GM18951 (cell line): Measurements from ENCODE around the gene SPINK9.
A peak's percentile ranks its signal among the peaks of the same experiment; 100 is the strongest.

Experiments used
- POLR2A ChIP-seq: IDR thresholded peaks from 4 replicates; pipeline ENCODE4 v1.6.1; 2011; ENCODE audit warnings: mild to moderate bottlenecking; ENCODE audit not compliant: insufficient read length, insufficient read depth; ENCODE audit errors: extremely low read depth
- in situ Hi-C: fragments of 300-500 bp; cut with MboI; formaldehyde crosslinking; loops from one replicate; pipeline ENCODE4 v1.12.0; 2022; ENCODE audit warnings: low sequenced_read_pairs, mixed read lengths, inconsistent platforms; ENCODE audit not compliant: unreplicated experiment

The SPINK9 gene

DNA sequence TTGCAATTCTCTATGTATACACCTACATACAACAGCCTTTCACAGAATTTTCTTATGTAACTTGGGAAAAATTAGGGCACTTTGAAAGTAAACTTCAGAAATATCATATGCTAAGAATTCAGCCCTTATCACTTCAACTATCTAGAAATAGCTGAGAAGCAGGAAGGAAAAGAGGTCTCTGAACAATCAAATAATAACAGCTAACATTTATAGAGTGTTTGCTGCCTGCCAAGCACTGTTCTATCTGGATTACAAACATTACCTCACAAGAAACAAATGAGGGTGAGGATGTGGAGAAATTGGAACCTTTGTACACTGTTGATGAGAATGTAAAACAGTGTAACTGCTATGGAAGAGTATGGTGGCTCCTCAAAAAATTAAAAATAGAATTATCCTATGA is 44.0 kb downstream of the SPINK9 start:
- in situ Hi-C loops: no loop called here
- TF ChIP-seq POLR2A: no peak

DNA sequence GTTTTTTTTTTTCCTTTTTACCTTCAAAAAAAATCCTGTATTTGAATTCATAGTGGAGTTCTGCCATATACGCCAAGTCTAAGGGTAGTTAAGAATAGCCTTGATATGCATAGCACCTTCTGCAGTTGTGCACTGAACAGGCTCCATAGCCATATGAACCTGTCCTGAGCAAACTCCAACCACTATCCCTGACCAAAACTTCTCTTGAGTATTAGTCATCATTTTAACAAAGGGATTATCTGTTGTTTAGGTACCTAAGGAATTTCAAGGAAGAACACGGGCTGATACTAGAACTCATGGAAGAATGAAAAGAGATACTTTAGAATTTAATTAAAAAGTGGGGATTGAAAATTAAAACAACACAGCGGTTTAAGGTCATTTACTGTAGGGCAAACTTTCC is 46.5 kb downstream of the SPINK9 start:
- in situ Hi-C loops: no loop called here
- TF ChIP-seq POLR2A: no peak

DNA sequence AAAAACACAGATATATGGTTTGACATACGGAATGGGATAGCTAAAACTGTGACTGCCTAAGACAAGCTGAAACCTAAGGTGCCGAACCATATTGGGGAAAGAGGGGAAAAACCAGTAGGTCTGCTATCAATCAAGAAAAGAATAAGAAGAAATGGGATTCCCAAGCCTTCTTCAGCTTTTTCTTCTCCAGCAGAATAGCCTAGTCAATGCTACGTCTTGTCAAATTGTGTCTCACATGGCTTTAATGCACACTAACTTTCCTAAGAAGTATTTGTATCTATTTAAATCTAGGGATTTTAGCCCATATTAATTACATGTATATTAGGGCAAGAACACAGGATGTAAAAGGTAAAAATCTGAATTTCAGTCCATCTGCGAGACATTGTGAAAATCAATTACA is 47.6 kb downstream of the SPINK9 start:
- no peak for TF ChIP-seq POLR2A
- in situ Hi-C loops: no loop called here

DNA sequence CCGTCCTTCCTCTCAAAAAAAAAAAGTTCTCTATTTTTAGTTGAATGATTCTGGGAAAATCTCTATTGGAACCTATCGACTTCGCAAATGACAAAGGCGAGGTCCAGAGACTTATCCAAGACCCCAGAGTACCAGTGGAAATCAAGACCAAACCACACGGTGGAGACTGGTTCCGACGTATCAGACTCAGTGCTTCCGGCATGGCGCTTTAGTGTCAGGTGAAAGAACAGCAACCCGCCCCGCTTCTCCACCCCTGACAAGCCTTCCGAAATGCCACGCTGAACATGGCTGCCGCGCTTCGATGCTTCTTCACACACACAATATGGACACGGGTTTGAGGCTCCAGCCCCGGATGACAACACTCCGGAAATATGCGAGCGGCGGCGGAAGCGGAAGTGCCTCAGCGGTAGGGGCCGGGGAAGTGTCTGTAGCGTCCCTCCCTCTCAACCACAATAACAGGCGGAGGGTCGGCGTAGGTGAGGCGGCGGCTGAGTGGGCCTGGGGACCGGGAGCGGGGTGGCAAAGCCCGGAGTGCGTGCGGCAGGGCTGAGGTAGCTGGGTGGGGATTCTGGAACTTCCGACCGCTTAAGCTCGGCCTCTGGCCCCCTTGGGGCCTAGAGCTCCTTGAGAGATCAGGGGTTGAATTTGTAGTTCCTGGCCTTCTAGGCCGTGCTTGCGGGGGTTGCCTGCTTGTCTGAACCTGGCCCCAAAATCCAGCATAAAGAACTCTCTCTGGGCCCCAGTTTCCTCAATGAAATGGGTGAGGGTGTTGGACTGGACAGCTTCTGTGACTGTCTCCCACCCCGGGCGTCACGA is 48.4 kb downstream of the SPINK9 start, which contains the start of gene FBXO38:
Gene FBXO38, plus strand, starts transcription at position 395 of the 816 bp plus-strand sequence. CDS start 10,819 bp downstream, outside the sequence.
- TF ChIP-seq POLR2A: peak; percentile 86
- in situ Hi-C loops: no loop called here

DNA sequence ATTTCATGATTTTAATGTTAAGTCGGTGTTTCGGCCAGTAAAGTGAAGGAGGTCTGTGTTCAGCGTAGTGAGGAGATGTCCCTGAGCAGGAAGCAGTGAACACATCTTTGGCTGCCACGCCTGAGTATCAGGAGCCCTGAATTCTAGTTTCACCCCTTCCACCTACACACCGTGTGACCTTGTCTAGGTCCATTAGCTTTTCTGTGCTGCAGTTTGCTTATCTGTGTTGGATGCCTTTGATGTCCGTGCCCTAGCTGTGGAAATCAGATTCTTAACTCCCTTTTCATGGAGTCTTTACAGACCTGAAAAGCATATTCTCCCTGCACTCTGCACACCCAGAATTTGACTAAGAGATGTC is 49.0 kb downstream of the SPINK9 start:
- in situ Hi-C loops: no loop called here
- no peak for TF ChIP-seq POLR2A

DNA sequence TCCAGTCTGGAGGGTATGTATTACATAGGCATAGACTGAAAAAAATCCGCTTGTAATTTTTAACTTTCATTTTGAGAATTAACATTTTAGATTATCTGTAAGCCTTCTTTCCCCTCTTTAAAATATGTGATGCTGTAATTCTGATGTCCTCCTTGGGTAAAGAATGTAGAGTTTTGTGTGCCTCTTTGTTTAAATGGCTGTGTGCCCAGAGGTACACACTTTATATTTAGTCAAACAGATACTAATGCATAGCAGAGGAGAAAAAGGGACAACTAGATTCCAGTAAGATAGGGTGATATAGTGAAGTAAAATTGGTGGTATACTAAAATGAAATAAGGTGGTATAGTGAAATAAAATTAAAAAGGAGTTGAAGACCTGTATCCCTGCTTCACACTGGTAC is 49.7 kb downstream of the SPINK9 start:
- TF ChIP-seq POLR2A: no peak
- in situ Hi-C loops: no loop called here

DNA sequence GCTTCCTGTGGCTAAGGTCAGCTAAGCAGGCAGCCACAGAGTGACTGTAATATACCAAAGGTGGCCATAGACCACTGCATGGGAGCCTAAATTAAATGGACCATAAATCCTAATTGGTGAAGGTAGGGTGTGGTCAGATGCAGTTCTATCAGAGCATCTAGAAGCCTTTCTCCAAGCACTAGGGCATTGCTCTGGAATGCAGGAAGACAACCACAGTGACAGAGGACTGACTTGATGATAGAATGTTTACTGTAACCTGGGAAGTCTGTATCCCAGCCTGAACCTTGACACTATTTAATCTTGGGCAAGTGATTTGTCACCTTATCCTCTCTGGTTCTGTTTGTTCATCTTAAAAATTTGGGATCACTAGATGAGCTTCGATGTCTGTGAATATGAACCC is 50.7 kb downstream of the SPINK9 start:
- in situ Hi-C loops: no loop called here
- no peak for TF ChIP-seq POLR2A

DNA sequence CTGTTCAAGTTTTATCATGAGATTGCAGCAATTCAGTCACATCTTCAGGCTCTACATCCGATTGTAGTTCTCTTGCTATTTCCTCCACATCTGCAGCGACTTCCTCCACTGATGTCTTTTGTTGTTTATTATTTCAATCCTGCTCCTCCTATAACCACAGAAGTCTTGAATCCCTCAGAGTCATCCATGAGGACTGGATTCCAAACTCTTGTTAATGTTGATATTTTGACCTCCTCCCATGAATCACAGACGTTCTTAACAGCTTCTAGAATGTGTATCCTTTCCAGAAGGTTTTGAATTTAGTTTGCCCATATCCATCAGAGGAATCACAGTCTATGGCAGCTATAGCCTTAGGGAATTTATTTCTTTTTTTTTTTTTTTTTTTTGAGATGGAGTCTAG is 52.0 kb downstream of the SPINK9 start:
- TF ChIP-seq POLR2A: no peak
- in situ Hi-C loops: no loop called here

DNA sequence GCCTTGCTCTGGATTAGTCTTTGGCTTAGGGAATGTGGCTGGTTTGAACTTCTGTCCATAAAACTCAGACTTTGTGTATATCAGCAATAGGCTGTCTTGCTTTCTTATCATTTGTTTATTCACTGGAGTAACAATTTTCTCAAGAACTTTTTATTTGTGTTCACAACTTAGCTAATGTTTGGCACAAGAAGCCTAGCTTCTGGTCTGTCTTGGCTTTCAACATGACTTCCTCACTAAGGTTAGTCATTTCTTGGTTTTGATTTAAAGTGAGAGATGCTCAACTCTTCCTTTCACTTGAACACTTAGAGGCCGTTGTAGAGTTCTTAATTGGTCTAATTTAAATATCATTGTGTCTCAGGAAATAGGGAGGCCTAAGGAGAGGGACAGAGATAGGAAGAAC is 53.3 kb downstream of the SPINK9 start:
- in situ Hi-C loops: no loop called here
- TF ChIP-seq POLR2A: no peak
